CD4-positive, alpha-beta memory T cell (primary cell): ENCODE results near the gene FOXL2NB. TPM values are rescaled to one million over a fixed set of nuclear protein-coding genes. Genes with fewer than 3 reads are reported as not detected.
"Not testable (repeated sequence)": the region's sequence is repeated elsewhere in the genome, so short reads cannot be mapped to it uniquely, and the experiment has no call there.

Experiments used
- CTCF ChIA-PET: fragments of 350-600 bp; sonication (Branson Sonifier 250); formaldehyde crosslinking; loops from one replicate; lab custom pipeline; 2021; ENCODE audit warnings: inconsistent platforms; ENCODE audit not compliant: partially characterized antibody; lab: Charles Lee
- POLR2A ChIA-PET: fragments of 350-600 bp; sonication (Branson Sonifier 250); formaldehyde crosslinking; loops from one replicate; lab custom pipeline; 2021; ENCODE audit not compliant: partially characterized antibody; lab: Charles Lee
- DNase-seq, 5 donors: peaks; one replicate each; pipeline versions ENCODE4 v3.0.0 to v3.0.0-alpha.2; 2020 to 2022; ENCODE audit warnings: mixed read lengths in 1 of 5
- H3K27ac ChIP-seq: one replicate; pipeline ENCODE4 v1.7.0; 2013; ENCODE audit warnings: low read depth, low read length
- H3K27me3 ChIP-seq: 2 replicates; pipeline ENCODE4 v1.7.0; 2013; ENCODE audit warnings: mild to moderate bottlenecking, low read length, moderate library complexity; ENCODE audit not compliant: insufficient read depth
- H3K36me3 ChIP-seq: 2 replicates; pipeline ENCODE4 v1.7.0; 2013; ENCODE audit warnings: mild to moderate bottlenecking, low read length, moderate library complexity; ENCODE audit not compliant: insufficient read depth
- H3K4me1 ChIP-seq: 2 replicates; pipeline ENCODE4 v1.7.0; 2013; ENCODE audit warnings: mild to moderate bottlenecking, low read length, moderate library complexity; ENCODE audit not compliant: insufficient read depth
- H3K4me3 ChIP-seq, 2 donors: one replicate each; pipeline ENCODE4 v1.7.0; 2013; ENCODE audit warnings: low read length in 2 of 2, mild to moderate bottlenecking in 1 of 2
- H3K9me3 ChIP-seq, 2 donors: one replicate each; pipeline ENCODE4 v1.7.0; 2013; ENCODE audit warnings: low read length in 2 of 2, control low read depth in 1 of 2; ENCODE audit not compliant: control insufficient read depth in 1 of 2
- H3K27ac Mint-ChIP-seq, 7 donors: one replicate each; pipeline ENCODE4 v1.8.0; 2020 to 2021; ENCODE audit warnings: mixed read lengths in 7 of 7, mild to moderate bottlenecking in 6 of 7, inconsistent platforms in 3 of 7, moderate library complexity in 3 of 7
- H3K27me3 Mint-ChIP-seq, 2 donors: one replicate each; pipeline ENCODE4 v1.8.0; 2020 to 2021; ENCODE audit warnings: mixed read lengths in 2 of 2
- H3K36me3 Mint-ChIP-seq, 2 donors: one replicate each; pipeline ENCODE4 v1.8.0; 2020 to 2021; ENCODE audit warnings: mixed read lengths in 2 of 2, inconsistent platforms in 1 of 2, mild to moderate bottlenecking in 1 of 2
- H3K4me1 Mint-ChIP-seq, 4 donors: one replicate each; pipeline ENCODE4 v1.8.0; 2020 to 2021; ENCODE audit warnings: mixed read lengths in 4 of 4, mild to moderate bottlenecking in 1 of 4
- H3K4me3 Mint-ChIP-seq, 8 donors: one replicate each; pipeline ENCODE4 v1.8.0; 2020 to 2021; ENCODE audit warnings: mixed read lengths in 8 of 8, mild to moderate bottlenecking in 7 of 8, moderate library complexity in 6 of 8, inconsistent platforms in 3 of 8
- H3K9me3 Mint-ChIP-seq, 8 donors: one replicate each; pipeline ENCODE4 v1.8.0; 2020 to 2021; ENCODE audit warnings: mixed read lengths in 8 of 8, mild to moderate bottlenecking in 5 of 8, inconsistent platforms in 3 of 8, moderate library complexity in 1 of 8
- intact Hi-C: fragments of 100-400 bp; cut with micrococcal nuclease; formaldehyde crosslinking; loops from one replicate; pipeline ENCODE4 v1.15.1; 2023
- polyA plus RNA-seq, 2 donors: library from polyadenylated mRNA; unstranded; fragments of 300-500 nt; fragmentation: Illumina TruSeq; gene quantifications; one replicate each; pipeline ENCODE4 v1.2.3, GENCODE V29; 2021
- total RNA-seq, 2 experiments: library from RNA; stranded (reverse); gene quantifications; one replicate each; pipeline ENCODE4 v1.2.3, GENCODE V29; 2021

FOXL2NB gene
- total and polyA plus RNA-seq, 4 experiments from 2014 or later, result 0.04 TPM; not detected in 3

GRCh38 chr3:138915503-138916498 is 31.2 kb upstream of the FOXL2NB start:
- peaks cover 7% of the 10 kb centered on the region for H3K4me1 ChIP-seq
- POLR2A ChIA-PET, result interaction anchor here (0.6 to 2.4 kb wide), 10 partner anchors 20 to 336 kb away, joined by 3 to 38 read pairs (median 4); partner anchors contain the start of gene CEP70
- H3K36me3 ChIP-seq, result no peaks in the 10 kb centered on the region
- Mint-ChIP-seq H3K27ac (peak overlapping the region in 6 of 7 donors; percentile 8 to 75 (median 62)), H3K4me1 (peaks cover 3 to 6% (median 4%) of the 10 kb centered on the region in 4 donors), H3K9me3 (no peaks in the 10 kb centered on the region), H3K36me3 (no peaks in the 10 kb centered on the region), H3K4me3 (peak overlapping the region; percentile 69 to 89 (median 86)), H3K27me3 (peaks cover 2 to 6% of the 10 kb centered on the region in 2 donors)
- H3K27ac ChIP-seq, result peak overlapping the region; percentile 27
- no peaks in the 10 kb centered on the region for H3K9me3 ChIP-seq
- peak overlapping the region; percentile 69 to 73 for H3K4me3 ChIP-seq
- peak; percentile 72 to 79 (median 75) for DNase-seq
- intact Hi-C loops, result loop anchor here (1.0 to 5.0 kb wide), 5 partner anchors 82 to 588 kb away; partner anchors contain the start of genes CEP70, NME9 and PIK3CB
- no peaks in the 10 kb centered on the region for H3K27me3 ChIP-seq
- CTCF ChIA-PET, result interaction anchor here (0.6 to 18.8 kb wide), 82 partner anchors 8 to 847 kb away, joined by 3 to 739 read pairs (median 5); partner anchors contain the start of genes CEP70 and PIK3CB

- ChIA-PET CTCF (interaction anchor here (0.6 to 18.8 kb wide), 38 partner anchors 8 to 848 kb away, joined by 3 to 739 read pairs (median 7); partner anchors contain the start of genes CEP70 and PIK3CB), POLR2A (interaction anchor here (1.5 to 2.4 kb wide), 3 partner anchors 136 to 323 kb away, joined by 5 to 38 read pairs (median 14); partner anchors contain the start of gene CEP70)
- Histone ChIP-seq H3K27ac (no peak overlapping the region), H3K36me3 (no peaks in the 10 kb centered on the region), H3K27me3 (no peaks in the 10 kb centered on the region), H3K9me3 (no peaks in the 10 kb centered on the region), H3K4me3 (no peak overlapping the region), H3K4me1 (peaks cover 7% of the 10 kb centered on the region)
- H3K27ac Mint-ChIP-seq, result peak overlapping the region in 1 of 7 donors; percentile 59
- peak overlapping the region in 4 of 8 donors; percentile 42 to 72 (median 59) for H3K4me3 Mint-ChIP-seq
- H3K4me1 Mint-ChIP-seq, result peaks cover 3 to 6% (median 4%) of the 10 kb centered on the region in 4 donors
- no peaks in the 10 kb centered on the region for H3K9me3 Mint-ChIP-seq
- DNase-seq, result no peak
- peaks cover 2 to 6% of the 10 kb centered on the region in 2 donors for H3K27me3 Mint-ChIP-seq
- intact Hi-C loops, result loop anchor here (5.0 kb wide), 1 partner anchor 590 kb away; the partner anchor contains the start of gene NME9
- H3K36me3 Mint-ChIP-seq, result no peaks in the 10 kb centered on the region
Measured at GRCh38 chr3:138916824-138917223, 30.2 kb upstream of the FOXL2NB start.

DNA sequence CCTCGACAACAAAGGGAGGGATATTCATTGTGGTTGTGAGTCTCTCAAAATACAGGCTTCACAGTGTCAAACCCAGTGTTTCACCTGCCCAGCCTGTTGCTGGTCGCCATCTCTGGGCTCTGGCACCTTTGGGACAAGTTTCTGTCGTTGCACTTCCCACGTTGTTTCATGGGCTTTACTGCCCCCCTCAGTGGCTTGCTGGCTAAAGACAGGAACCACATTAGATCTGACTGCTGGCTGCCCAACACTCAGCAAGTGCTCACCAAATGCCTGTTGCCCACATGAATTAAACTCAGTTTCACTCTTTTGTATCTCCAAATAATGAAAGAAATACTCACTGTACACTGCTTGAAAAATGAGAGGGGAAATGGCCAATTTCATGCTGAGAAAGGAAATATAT is 27.7 kb upstream of the FOXL2NB start:
- H3K4me1 ChIP-seq, result peaks cover 7% of the 10 kb centered on the region
- no peak overlapping the region for H3K4me3 Mint-ChIP-seq
- peaks cover 3% of the 10 kb centered on the region for H3K27me3 ChIP-seq
- peaks cover 4 to 6% (median 5%) of the 10 kb centered on the region in 4 donors for H3K4me1 Mint-ChIP-seq
- H3K27ac Mint-ChIP-seq, result no peak overlapping the region
- peaks cover 3 to 13% of the 10 kb centered on the region in 2 donors for H3K27me3 Mint-ChIP-seq
- H3K9me3 Mint-ChIP-seq, result no peaks in the 10 kb centered on the region
- CTCF ChIA-PET, result interaction anchor here (1.0 to 18.8 kb wide), 13 partner anchors 8 to 502 kb away, joined by 3 to 739 read pairs (median 4); partner anchors contain the start of gene CEP70
- no peaks in the 10 kb centered on the region for H3K36me3 ChIP-seq
- H3K36me3 Mint-ChIP-seq, result no peaks in the 10 kb centered on the region
- no peak overlapping the region for H3K4me3 ChIP-seq
- no peak for DNase-seq
- no peak overlapping the region for H3K27ac ChIP-seq
- intact Hi-C loops, result loop anchor here (5.0 kb wide), 1 partner anchor 592 kb away; the partner anchor contains the start of gene NME9
- no peaks in the 10 kb centered on the region for H3K9me3 ChIP-seq
- POLR2A ChIA-PET, result interaction anchor here (0.6 kb wide), 1 partner anchor 241 kb away, joined by 3 read pairs; no protein-coding TSS in a partner anchor

GRCh38 chr3:138921316-138922292 is 25.4 kb upstream of the FOXL2NB start:
- ChIA-PET POLR2A (no interaction called here), CTCF (interaction anchor here (0.6 to 18.8 kb wide), 11 partner anchors 7 to 509 kb away, joined by 3 to 739 read pairs (median 9); partner anchors contain the start of gene CEP70)
- peaks cover 0 to 1% (median under 1%) of the 10 kb centered on the region in 4 donors for H3K4me1 Mint-ChIP-seq
- Histone ChIP-seq H3K27me3 (peaks cover 3% of the 10 kb centered on the region), H3K36me3 (no peaks in the 10 kb centered on the region), H3K4me3 (no peak overlapping the region), H3K4me1 (no peaks in the 10 kb centered on the region), H3K27ac (no peak overlapping the region), H3K9me3 (no peaks in the 10 kb centered on the region)
- H3K27ac Mint-ChIP-seq, result no peak overlapping the region
- H3K4me3 Mint-ChIP-seq, result no peak overlapping the region
- intact Hi-C loops, result loop anchor here (2.0 to 5.0 kb wide), 2 partner anchors 734 to 853 kb away; partner anchors contain the start of gene ARMC8
- no peak for DNase-seq
- peaks cover 4 to 13% of the 10 kb centered on the region in 2 donors for H3K27me3 Mint-ChIP-seq
- no peaks in the 10 kb centered on the region for H3K9me3 Mint-ChIP-seq
- no peaks in the 10 kb centered on the region for H3K36me3 Mint-ChIP-seq

DNA sequence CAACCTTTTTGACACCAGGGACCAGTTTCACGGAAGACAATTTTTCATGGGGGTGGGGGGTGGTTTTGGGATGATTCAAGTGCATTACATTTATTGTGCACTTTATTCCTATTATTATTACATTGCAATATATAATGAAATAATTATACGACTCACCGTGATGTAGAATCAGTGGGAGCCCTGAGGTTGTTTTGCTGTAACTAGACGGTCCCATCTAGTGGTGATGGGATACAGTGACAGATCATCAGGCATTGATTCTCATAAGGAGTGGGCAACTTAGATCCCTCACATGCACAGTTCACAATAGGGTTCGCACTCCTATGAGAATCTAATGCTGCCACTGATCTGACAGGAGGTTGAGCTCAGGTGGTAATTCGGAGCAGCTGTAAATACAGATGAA is 24.6 kb upstream of the FOXL2NB start:
- H3K27ac ChIP-seq, DNase-seq, H3K9me3 Mint-ChIP-seq, POLR2A ChIA-PET, H3K4me3 Mint-ChIP-seq, H3K9me3 ChIP-seq, H3K27ac Mint-ChIP-seq, H3K27me3 ChIP-seq, H3K36me3 Mint-ChIP-seq, H3K4me1 ChIP-seq, H3K36me3 ChIP-seq, H3K4me3 ChIP-seq, H3K4me1 Mint-ChIP-seq: not testable (repeated sequence)
- H3K27me3 Mint-ChIP-seq, result peaks cover 4 to 11% of the 10 kb centered on the region in 2 donors
- CTCF ChIA-PET, result interaction anchor here (0.8 to 18.8 kb wide), 26 partner anchors 8 to 854 kb away, joined by 3 to 739 read pairs (median 6); partner anchors contain the start of genes ARMC8, CEP70, FOXL2 and FOXL2NB
- intact Hi-C loops, result loop anchor here (2.0 to 5.0 kb wide), 2 partner anchors 735 to 854 kb away; partner anchors contain the start of gene ARMC8

- Mint-ChIP-seq H3K4me1 (peaks cover 0 to 1% (median under 1%) of the 10 kb centered on the region in 4 donors), H3K27me3 (peaks cover 4 to 11% of the 10 kb centered on the region in 2 donors), H3K9me3 (no peaks in the 10 kb centered on the region), H3K4me3 (peak overlapping the region in 1 of 8 donors; percentile 53), H3K36me3 (no peaks in the 10 kb centered on the region), H3K27ac (peak overlapping the region in 1 of 7 donors; percentile 7)
- peaks cover 3% of the 10 kb centered on the region for H3K27me3 ChIP-seq
- no peak overlapping the region for H3K27ac ChIP-seq
- H3K4me3 ChIP-seq, result no peak overlapping the region
- no peaks in the 10 kb centered on the region for H3K9me3 ChIP-seq
- no peaks in the 10 kb centered on the region for H3K36me3 ChIP-seq
- peak; percentile 73 to 79 (median 78) for DNase-seq
- H3K4me1 ChIP-seq, result no peaks in the 10 kb centered on the region
- ChIA-PET POLR2A (interaction anchor here (0.9 to 1.1 kb wide), 2 partner anchors 314 to 329 kb away, joined by 3 to 4 read pairs; no protein-coding TSS in a partner anchor), CTCF (interaction anchor here (0.6 to 18.8 kb wide), 65 partner anchors 9 to 855 kb away, joined by 3 to 739 read pairs (median 5); partner anchors contain the start of genes ARMC8, CEP70, COPB2 and FAIM)
- intact Hi-C loops, result loop anchor here (1.0 to 5.0 kb wide), 4 partner anchors 329 to 855 kb away; partner anchors contain the start of genes ARMC8 and CEP70
Measured at GRCh38 chr3:138923531-138923994, 23.5 kb upstream of the FOXL2NB start.
